ENCODE results near the gene ALKBH5. TPM values are rescaled to one million over a fixed set of nuclear protein-coding genes. Genes with fewer than 3 reads are reported as not detected.

The ALKBH5 gene
- total RNA-seq, 3 donors from 2014 or later (not counting 1 experiment from before 2014, with no cell fraction given), result 95.6 to 114 (median 96.7) TPM

GRCh38 chr17:18139092-18139491 is 44.5 kb upstream of the ALKBH5 start:
- H3K9me3 ChIP-seq (ENCODE audit: control insufficient read depth, insufficient read depth, low read length), result no peaks in the 10 kb centered on the region
- no peaks in the 10 kb centered on the region for H3K4me1 ChIP-seq (ENCODE audit: control insufficient read depth, insufficient read depth, low read length)
- H3K36me3 ChIP-seq (ENCODE audit: control insufficient read depth, insufficient read depth, low read length), result no peaks in the 10 kb centered on the region
- no peak overlapping the region for H3K27ac ChIP-seq (ENCODE audit: low read length)
- H3K4me3 Mint-ChIP-seq, result no peak overlapping the region
- H3K27ac Mint-ChIP-seq, result no peak overlapping the region
- no peak overlapping the region for H3K4me3 ChIP-seq (ENCODE audit: low read length)
- ATAC-seq (no peak), DNase-seq (no peak)
- no peaks in the 10 kb centered on the region for H3K9me3 Mint-ChIP-seq
- H3K27me3 Mint-ChIP-seq (ENCODE audit: low read depth in 2 of 2), result peaks cover 0 to 4% of the 10 kb centered on the region in 2 donors
- no peaks in the 10 kb centered on the region for H3K36me3 Mint-ChIP-seq
- peaks cover 5 to 6% of the 10 kb centered on the region in 2 donors for H3K4me1 Mint-ChIP-seq
- WGBS (ENCODE audit: insufficient coverage), result 83% methylated on average over 2 of the region's 2 CpGs
- TF ChIP-seq CTCF (IDR thresholded peaks at IDR 0.05), result no peak
- intact Hi-C loops (cut with micrococcal nuclease), result loop anchor here (2.0 kb wide), 1 partner anchor 14 kb away; no protein-coding TSS in a partner anchor
- no peaks in the 10 kb centered on the region for H3K27me3 ChIP-seq (ENCODE audit: control insufficient read depth, insufficient read depth, low read length)

GRCh38 chr17:18139498-18139897 is 44.1 kb upstream of the ALKBH5 start:
- no peaks in the 10 kb centered on the region for H3K4me1 ChIP-seq (ENCODE audit: control insufficient read depth, insufficient read depth, low read length)
- no peaks in the 10 kb centered on the region for H3K9me3 ChIP-seq (ENCODE audit: control insufficient read depth, insufficient read depth, low read length)
- TF ChIP-seq CTCF (IDR thresholded peaks at IDR 0.05), result no peak
- no peak overlapping the region for H3K4me3 ChIP-seq (ENCODE audit: low read length)
- Mint-ChIP-seq H3K9me3 (no peaks in the 10 kb centered on the region), H3K4me1 (peaks cover 5 to 6% of the 10 kb centered on the region in 2 donors), H3K36me3 (no peaks in the 10 kb centered on the region), H3K27ac (no peak overlapping the region), H3K4me3 (no peak overlapping the region), H3K27me3 (ENCODE audit: low read depth in 2 of 2) (peaks cover 0 to 4% of the 10 kb centered on the region in 2 donors)
- WGBS (ENCODE audit: insufficient coverage), result 85% methylated on average over 14 of the region's 14 CpGs
- no peaks in the 10 kb centered on the region for H3K27me3 ChIP-seq (ENCODE audit: control insufficient read depth, insufficient read depth, low read length)
- no peak overlapping the region for H3K27ac ChIP-seq (ENCODE audit: low read length)
- no peaks in the 10 kb centered on the region for H3K36me3 ChIP-seq (ENCODE audit: control insufficient read depth, insufficient read depth, low read length)
- intact Hi-C loops (cut with micrococcal nuclease), result loop anchor here (2.0 kb wide), 1 partner anchor 13 kb away; no protein-coding TSS in a partner anchor
- no peak for ATAC-seq
- DNase-seq, result no peak

- Mint-ChIP-seq H3K27ac (no peak overlapping the region), H3K36me3 (no peaks in the 10 kb centered on the region), H3K27me3 (ENCODE audit: low read depth in 2 of 2) (peaks cover 0 to 4% of the 10 kb centered on the region in 2 donors), H3K4me3 (no peak overlapping the region), H3K4me1 (peaks cover 5 to 6% of the 10 kb centered on the region in 2 donors), H3K9me3 (no peaks in the 10 kb centered on the region)
- 85% methylated on average over 3 of the region's 3 CpGs for WGBS (ENCODE audit: insufficient coverage)
- H3K9me3 ChIP-seq (ENCODE audit: control insufficient read depth, insufficient read depth, low read length), result no peaks in the 10 kb centered on the region
- no peak overlapping the region for H3K4me3 ChIP-seq (ENCODE audit: low read length)
- TF ChIP-seq CTCF (IDR thresholded peaks at IDR 0.05), result no peak
- DNase-seq (no peak), ATAC-seq (no peak)
- intact Hi-C loops (cut with micrococcal nuclease), result loop anchor here (2.0 kb wide), 2 partner anchors 13 to 43 kb away; partner anchors contain the start of gene ALKBH5
- no peak overlapping the region for H3K27ac ChIP-seq (ENCODE audit: low read length)
- H3K36me3 ChIP-seq (ENCODE audit: control insufficient read depth, insufficient read depth, low read length), result no peaks in the 10 kb centered on the region
- H3K4me1 ChIP-seq (ENCODE audit: control insufficient read depth, insufficient read depth, low read length), result no peaks in the 10 kb centered on the region
- no peaks in the 10 kb centered on the region for H3K27me3 ChIP-seq (ENCODE audit: control insufficient read depth, insufficient read depth, low read length)
These were observed 43.7 kb upstream of the ALKBH5 start for GRCh38 chr17:18139949-18140348.

GRCh38 chr17:18140648-18141047 is 43.0 kb upstream of the ALKBH5 start:
- Mint-ChIP-seq H3K27ac (no peak overlapping the region), H3K4me1 (peaks cover 5 to 6% of the 10 kb centered on the region in 2 donors), H3K4me3 (no peak overlapping the region), H3K36me3 (no peaks in the 10 kb centered on the region), H3K27me3 (ENCODE audit: low read depth in 2 of 2) (peaks cover 0 to 4% of the 10 kb centered on the region in 2 donors), H3K9me3 (no peaks in the 10 kb centered on the region)
- Histone ChIP-seq H3K36me3 (ENCODE audit: control insufficient read depth, insufficient read depth, low read length) (no peaks in the 10 kb centered on the region), H3K27ac (ENCODE audit: low read length) (no peak overlapping the region), H3K27me3 (ENCODE audit: control insufficient read depth, insufficient read depth, low read length) (no peaks in the 10 kb centered on the region), H3K4me1 (ENCODE audit: control insufficient read depth, insufficient read depth, low read length) (no peaks in the 10 kb centered on the region), H3K9me3 (ENCODE audit: control insufficient read depth, insufficient read depth, low read length) (no peaks in the 10 kb centered on the region), H3K4me3 (ENCODE audit: low read length) (no peak overlapping the region)
- ATAC-seq (no peak), DNase-seq (no peak)
- no peak for TF ChIP-seq CTCF (IDR thresholded peaks at IDR 0.05)
- 81% methylated on average over 2 of the region's 3 CpGs for WGBS (ENCODE audit: insufficient coverage)
- intact Hi-C loops (cut with micrococcal nuclease), result loop anchor here (1.0 to 2.0 kb wide), 2 partner anchors 42 to 77 kb away; partner anchors contain the start of gene ALKBH5
